SK-N-SH treated with all-trans-retinoic acid at 6 μM for 48 hours (cell line): ENCODE results near the gene FAT4.
A peak's percentile ranks its signal among the peaks of the same experiment; 100 is the strongest.

Source experiments
- ATAC-seq: fragments of 200-7000 bp; cut with Tn5 transposase; 3 replicates; pipeline ENCODE4 v1.9.1; 2020; ENCODE audit warnings: mild to moderate bottlenecking, moderate library complexity
- ARNTL ChIP-seq: fragments of 450-650 bp; formaldehyde crosslinking; IDR thresholded peaks from 2 replicates; pipeline ENCODE4 v1.5.0; 2020; ENCODE audit warnings: low read depth, mild to moderate bottlenecking, moderate library complexity, borderline replicate concordance
- BACH2 ChIP-seq: fragments of 250-450 bp; sonication (Bioruptor Pico); IDR thresholded peaks from 2 replicates; pipeline ENCODE4 v1.9.0; 2021; ENCODE audit warnings: mild to moderate bottlenecking, borderline replicate concordance
- CREB5 ChIP-seq: fragments of 250-450 bp; sonication (Bioruptor Pico); IDR thresholded peaks from 2 replicates; pipeline ENCODE4 v1.5.1; 2020; ENCODE audit warnings: low read depth, mild to moderate bottlenecking, moderate library complexity
- CSDC2 ChIP-seq: fragments of 250-450 bp; sonication (Bioruptor Pico); IDR thresholded peaks from 2 replicates; pipeline ENCODE4 v1.5.0; 2020; ENCODE audit warnings: mild to moderate bottlenecking, moderate library complexity
- CSRNP3 ChIP-seq: fragments of 250-450 bp; sonication (Bioruptor Pico); IDR thresholded peaks from 2 replicates; pipeline ENCODE4 v1.5.1; 2021; ENCODE audit warnings: mild to moderate bottlenecking, moderate library complexity
- ESRRG ChIP-seq: fragments of 250-450 bp; sonication (Bioruptor Pico); IDR thresholded peaks from 2 replicates; pipeline ENCODE4 v1.6.1; 2021; ENCODE audit warnings: mild to moderate bottlenecking
- GLIS3 ChIP-seq: fragments of 250-450 bp; sonication (Bioruptor Pico); IDR thresholded peaks from 2 replicates; pipeline ENCODE4 v1.5.0; 2020; ENCODE audit warnings: mild to moderate bottlenecking, moderate library complexity
- ISL1 ChIP-seq: fragments of 250-450 bp; sonication (Bioruptor Pico); IDR thresholded peaks from 2 replicates; pipeline ENCODE4 v2.1.2; 2022; ENCODE audit warnings: mild to moderate bottlenecking, moderate library complexity
- PATZ1 ChIP-seq: fragments of 250-450 bp; sonication (Bioruptor Pico); IDR thresholded peaks from 2 replicates; pipeline ENCODE4 v1.8.0; 2020; ENCODE audit warnings: mild to moderate bottlenecking, moderate library complexity, borderline replicate concordance
- POU6F1 ChIP-seq: fragments of 250-450 bp; sonication (Bioruptor Pico); IDR thresholded peaks from 2 replicates; pipeline ENCODE4 v1.8.0; 2021; ENCODE audit warnings: low read depth, mild to moderate bottlenecking, moderate library complexity, borderline replicate concordance
- RARB ChIP-seq: fragments of 250-450 bp; sonication (Bioruptor Pico); IDR thresholded peaks from 2 replicates; pipeline ENCODE4 v1.8.0; 2021; ENCODE audit warnings: mild to moderate bottlenecking, moderate library complexity
- SNAI2 ChIP-seq: fragments of 250-450 bp; sonication (Bioruptor Pico); IDR thresholded peaks from 2 replicates; pipeline ENCODE4 v1.5.0; 2020; ENCODE audit warnings: mild to moderate bottlenecking, moderate library complexity
- TOX ChIP-seq: fragments of 250-450 bp; sonication (Bioruptor Pico); IDR thresholded peaks from 2 replicates; pipeline ENCODE4 v1.8.0; 2021; ENCODE audit warnings: mild to moderate bottlenecking, moderate library complexity, borderline replicate concordance
- TSHZ2 ChIP-seq: fragments of 250-450 bp; sonication (Bioruptor Pico); IDR thresholded peaks from 2 replicates; pipeline ENCODE4 v1.5.0; 2020; ENCODE audit warnings: mild to moderate bottlenecking, moderate library complexity
- ZC3H10 ChIP-seq: fragments of 250-450 bp; sonication (Bioruptor Pico); IDR thresholded peaks from 2 replicates; pipeline ENCODE4 v1.5.1; 2021; ENCODE audit warnings: mild to moderate bottlenecking, moderate library complexity
- ZFP3 ChIP-seq: fragments of 250-450 bp; sonication (Bioruptor Pico); IDR thresholded peaks from 2 replicates; pipeline ENCODE4 v1.5.0; 2020; ENCODE audit warnings: mild to moderate bottlenecking, moderate library complexity
- ZFP30 ChIP-seq: fragments of 450-650 bp; formaldehyde crosslinking; IDR thresholded peaks from 2 replicates; pipeline ENCODE4 v1.5.0; 2022; ENCODE audit warnings: mild to moderate bottlenecking, moderate library complexity
- ZNF565 ChIP-seq: fragments of 450-650 bp; formaldehyde crosslinking; conservative IDR thresholded peaks from 2 replicates; pipeline ENCODE4 v1.5.0; 2020; ENCODE audit warnings: low read depth, mild to moderate bottlenecking, moderate library complexity
- ZNF8 ChIP-seq: fragments of 450-650 bp; formaldehyde crosslinking; IDR thresholded peaks from 2 replicates; pipeline ENCODE4 v1.5.0; 2020; ENCODE audit warnings: mild to moderate bottlenecking, moderate library complexity

FAT4 gene

GRCh38 chr4:125350470-125351135, 35.8 kb downstream of the FAT4 start:
- peak; percentile 69 for ATAC-seq
- TF ChIP-seq PATZ1 (CRISPR knock-in tag): peak; percentile 78; the same call in 1 of the 2 replicates
- TF ChIP-seq RARB: no peak
- TF ChIP-seq TOX (CRISPR knock-in tag): peak; percentile 92
- TF ChIP-seq ZFP3: no peak
- TF ChIP-seq SNAI2: no peak
- TF ChIP-seq ISL1 (CRISPR knock-in tag): peak; percentile 77
- TF ChIP-seq ZC3H10 (CRISPR knock-in tag): peak; percentile 95
- no peak for TF ChIP-seq BACH2 (CRISPR knock-in tag)

GRCh38 chr4:125352521-125352920, 37.8 kb downstream of the FAT4 start:
- peak; percentile 22; the same call in 1 of the 3 replicates for ATAC-seq
- TF ChIP-seq RARB (no peak), ZNF8 (no peak), POU6F1 (CRISPR knock-in tag) (no peak), BACH2 (CRISPR knock-in tag) (no peak), ZFP30 (no peak), CSRNP3 (CRISPR knock-in tag) (no peak), GLIS3 (CRISPR knock-in tag) (no peak), PATZ1 (CRISPR knock-in tag) (no peak)

- ATAC-seq: no peak
- no peak for TF ChIP-seq CSDC2 (CRISPR knock-in tag)
Observed at GRCh38 chr4:125353131-125353530, 38.4 kb downstream of the FAT4 start.

GRCh38 chr4:125355791-125356190, 41.0 kb downstream of the FAT4 start:
- ATAC-seq: no peak
- TF ChIP-seq ARNTL (CRISPR knock-in tag) (no peak), GLIS3 (CRISPR knock-in tag) (no peak), ZFP3 (no peak), ZC3H10 (CRISPR knock-in tag) (no peak), ESRRG (CRISPR knock-in tag) (no peak), CSDC2 (CRISPR knock-in tag) (no peak), CREB5 (CRISPR knock-in tag) (no peak), ZNF565 (no peak), TSHZ2 (CRISPR knock-in tag) (no peak), ISL1 (CRISPR knock-in tag) (no peak), SNAI2 (no peak), ZNF8 (no peak), CSRNP3 (CRISPR knock-in tag) (no peak)
